ENCODE results near the gene PHF21B.
"Not testable (repeated sequence)": the region's sequence is repeated elsewhere in the genome, so short reads cannot be mapped to it uniquely, and the experiment has no call there.

Gene PHF21B

GRCh38 chr22:44862281-44862680 is 147.5 kb downstream of the PHF21B start:
- H3K4me3 ChIP-seq (ENCODE audit: low read length) = no peak overlapping the region
- H3K27me3 ChIP-seq (ENCODE audit: control insufficient read depth, insufficient read depth, low read length) = no peaks in the 10 kb centered on the region
- no peak for DNase-seq (ENCODE audit: low read depth, low spot score)
- H3K27ac ChIP-seq (ENCODE audit: low read length) = no peak overlapping the region
- peaks cover 8% of the 10 kb centered on the region for H3K36me3 ChIP-seq (ENCODE audit: control insufficient read depth, insufficient read depth, low read length)
- no peaks in the 10 kb centered on the region; the same call in 1 of the 2 replicates for H3K4me1 ChIP-seq (ENCODE audit: control insufficient read depth, insufficient read depth, low read length)
- WGBS (ENCODE audit: insufficient coverage, insufficient read length) = no CpG with 5 or more reads among the region's 11 CpGs
- H3K9me3 ChIP-seq (ENCODE audit: control insufficient read depth, insufficient read depth, low read length) = no peaks in the 10 kb centered on the region

- WGBS (ENCODE audit: insufficient coverage, insufficient read length) = no CpG with 5 or more reads among the region's 7 CpGs
- DNase-seq (ENCODE audit: low read depth, low spot score) = no peak
- H3K4me1 ChIP-seq (ENCODE audit: control insufficient read depth, insufficient read depth, low read length) = no peaks in the 10 kb centered on the region; the same call in 1 of the 2 replicates
- no peaks in the 10 kb centered on the region for H3K27me3 ChIP-seq (ENCODE audit: control insufficient read depth, insufficient read depth, low read length)
- H3K36me3 ChIP-seq (ENCODE audit: control insufficient read depth, insufficient read depth, low read length) = peaks cover 8% of the 10 kb centered on the region
- H3K27ac ChIP-seq (ENCODE audit: low read length) = no peak overlapping the region
- H3K4me3 ChIP-seq (ENCODE audit: low read length) = no peak overlapping the region
- H3K9me3 ChIP-seq (ENCODE audit: control insufficient read depth, insufficient read depth, low read length) = no peaks in the 10 kb centered on the region
These were observed 148.6 kb downstream of the PHF21B start for GRCh38 chr22:44861245-44861644.

GRCh38 chr22:44860311-44860710 is 149.5 kb downstream of the PHF21B start:
- peaks cover 8% of the 10 kb centered on the region for H3K36me3 ChIP-seq (ENCODE audit: control insufficient read depth, insufficient read depth, low read length)
- H3K9me3 ChIP-seq (ENCODE audit: control insufficient read depth, insufficient read depth, low read length) = no peaks in the 10 kb centered on the region
- no peak for DNase-seq (ENCODE audit: low read depth, low spot score)
- H3K4me3 ChIP-seq (ENCODE audit: low read length) = no peak overlapping the region
- H3K4me1 ChIP-seq (ENCODE audit: control insufficient read depth, insufficient read depth, low read length) = no peaks in the 10 kb centered on the region; the same call in 1 of the 2 replicates
- no peak overlapping the region for H3K27ac ChIP-seq (ENCODE audit: low read length)
- no peaks in the 10 kb centered on the region for H3K27me3 ChIP-seq (ENCODE audit: control insufficient read depth, insufficient read depth, low read length)
- no CpG with 5 or more reads among the region's 6 CpGs for WGBS (ENCODE audit: insufficient coverage, insufficient read length)

GRCh38 chr22:44859641-44860040 is 150.2 kb downstream of the PHF21B start:
- Histone ChIP-seq H3K9me3 (ENCODE audit: control insufficient read depth, insufficient read depth, low read length) (no peaks in the 10 kb centered on the region), H3K36me3 (ENCODE audit: control insufficient read depth, insufficient read depth, low read length) (peaks cover 8% of the 10 kb centered on the region), H3K4me1 (ENCODE audit: control insufficient read depth, insufficient read depth, low read length) (no peaks in the 10 kb centered on the region; the same call in 1 of the 2 replicates), H3K27ac (ENCODE audit: low read length) (no peak overlapping the region), H3K4me3 (ENCODE audit: low read length) (no peak overlapping the region), H3K27me3 (ENCODE audit: control insufficient read depth, insufficient read depth, low read length) (no peaks in the 10 kb centered on the region)
- no CpG with 5 or more reads among the region's 13 CpGs for WGBS (ENCODE audit: insufficient coverage, insufficient read length)
- DNase-seq (ENCODE audit: low read depth, low spot score) = no peak

- not testable (repeated sequence) for H3K4me3 ChIP-seq (ENCODE audit: low read length); DNase-seq (ENCODE audit: low read depth, low spot score); H3K36me3 ChIP-seq (ENCODE audit: control insufficient read depth, insufficient read depth, low read length); H3K4me1 ChIP-seq (ENCODE audit: control insufficient read depth, insufficient read depth, low read length); H3K9me3 ChIP-seq (ENCODE audit: control insufficient read depth, insufficient read depth, low read length); H3K27ac ChIP-seq (ENCODE audit: low read length); H3K27me3 ChIP-seq (ENCODE audit: control insufficient read depth, insufficient read depth, low read length)
- no CpG with 5 or more reads among the region's 7 CpGs for WGBS (ENCODE audit: insufficient coverage, insufficient read length)
These were observed 151.0 kb downstream of the PHF21B start for GRCh38 chr22:44858819-44859218.

GRCh38 chr22:44855855-44856254 is 153.9 kb downstream of the PHF21B start:
- Histone ChIP-seq H3K4me1 (ENCODE audit: control insufficient read depth, insufficient read depth, low read length) (no peaks in the 10 kb centered on the region), H3K36me3 (ENCODE audit: control insufficient read depth, insufficient read depth, low read length) (no peaks in the 10 kb centered on the region), H3K27ac (ENCODE audit: low read length) (no peak overlapping the region), H3K9me3 (ENCODE audit: control insufficient read depth, insufficient read depth, low read length) (no peaks in the 10 kb centered on the region), H3K4me3 (ENCODE audit: low read length) (no peak overlapping the region), H3K27me3 (ENCODE audit: control insufficient read depth, insufficient read depth, low read length) (no peaks in the 10 kb centered on the region)
- no CpG with 5 or more reads among the region's 5 CpGs for WGBS (ENCODE audit: insufficient coverage, insufficient read length)
- no peak for DNase-seq (ENCODE audit: low read depth, low spot score)

GRCh38 chr22:44854641-44855040 is 155.2 kb downstream of the PHF21B start:
- H3K9me3 ChIP-seq (ENCODE audit: control insufficient read depth, insufficient read depth, low read length); H3K36me3 ChIP-seq (ENCODE audit: control insufficient read depth, insufficient read depth, low read length); H3K4me3 ChIP-seq (ENCODE audit: low read length); DNase-seq (ENCODE audit: low read depth, low spot score); H3K4me1 ChIP-seq (ENCODE audit: control insufficient read depth, insufficient read depth, low read length); H3K27ac ChIP-seq (ENCODE audit: low read length); H3K27me3 ChIP-seq (ENCODE audit: control insufficient read depth, insufficient read depth, low read length): not testable (repeated sequence)
- WGBS (ENCODE audit: insufficient coverage, insufficient read length) = no CpG with 5 or more reads among the region's 8 CpGs

- no peaks in the 10 kb centered on the region for H3K27me3 ChIP-seq (ENCODE audit: control insufficient read depth, insufficient read depth, low read length)
- H3K36me3 ChIP-seq (ENCODE audit: control insufficient read depth, insufficient read depth, low read length) = peaks cover 9% of the 10 kb centered on the region
- H3K4me3 ChIP-seq (ENCODE audit: low read length) = no peak overlapping the region
- no peak overlapping the region for H3K27ac ChIP-seq (ENCODE audit: low read length)
- H3K4me1 ChIP-seq (ENCODE audit: control insufficient read depth, insufficient read depth, low read length) = no peaks in the 10 kb centered on the region; the same call in 1 of the 2 replicates
- no CpG with 5 or more reads among the region's 6 CpGs for WGBS (ENCODE audit: insufficient coverage, insufficient read length)
- H3K9me3 ChIP-seq (ENCODE audit: control insufficient read depth, insufficient read depth, low read length) = no peaks in the 10 kb centered on the region
- DNase-seq (ENCODE audit: low read depth, low spot score) = no peak
These were observed 158.9 kb downstream of the PHF21B start for GRCh38 chr22:44850946-44851345.

- Histone ChIP-seq H3K4me1 (ENCODE audit: control insufficient read depth, insufficient read depth, low read length) (no peaks in the 10 kb centered on the region; the same call in 1 of the 2 replicates), H3K27ac (ENCODE audit: low read length) (no peak overlapping the region), H3K9me3 (ENCODE audit: control insufficient read depth, insufficient read depth, low read length) (no peaks in the 10 kb centered on the region), H3K27me3 (ENCODE audit: control insufficient read depth, insufficient read depth, low read length) (no peaks in the 10 kb centered on the region), H3K4me3 (ENCODE audit: low read length) (no peak overlapping the region), H3K36me3 (ENCODE audit: control insufficient read depth, insufficient read depth, low read length) (peaks cover 9% of the 10 kb centered on the region)
- WGBS (ENCODE audit: insufficient coverage, insufficient read length) = no CpG with 5 or more reads among the region's 21 CpGs
- DNase-seq (ENCODE audit: low read depth, low spot score) = no peak
These were observed 160.9 kb downstream of the PHF21B start for GRCh38 chr22:44848791-44849420.

GRCh38 chr22:44848296-44848741 is 161.5 kb downstream of the PHF21B start:
- no peaks in the 10 kb centered on the region; the same call in 1 of the 2 replicates for H3K4me1 ChIP-seq (ENCODE audit: control insufficient read depth, insufficient read depth, low read length)
- no peak for DNase-seq (ENCODE audit: low read depth, low spot score)
- no peak overlapping the region for H3K27ac ChIP-seq (ENCODE audit: low read length)
- no CpG with 5 or more reads among the region's 14 CpGs for WGBS (ENCODE audit: insufficient coverage, insufficient read length)
- H3K4me3 ChIP-seq (ENCODE audit: low read length) = no peak overlapping the region
- H3K9me3 ChIP-seq (ENCODE audit: control insufficient read depth, insufficient read depth, low read length) = no peaks in the 10 kb centered on the region
- H3K27me3 ChIP-seq (ENCODE audit: control insufficient read depth, insufficient read depth, low read length) = no peaks in the 10 kb centered on the region
- peaks cover 9% of the 10 kb centered on the region for H3K36me3 ChIP-seq (ENCODE audit: control insufficient read depth, insufficient read depth, low read length)

GRCh38 chr22:44847892-44848291 is 161.9 kb downstream of the PHF21B start:
- no peak overlapping the region for H3K27ac ChIP-seq (ENCODE audit: low read length)

More at GRCh38 chr22:44847892-44848291, 161.9 kb downstream of the PHF21B start:
- Histone ChIP-seq H3K36me3 (ENCODE audit: control insufficient read depth, insufficient read depth, low read length) (peaks cover 9% of the 10 kb centered on the region), H3K4me1 (ENCODE audit: control insufficient read depth, insufficient read depth, low read length) (no peaks in the 10 kb centered on the region; the same call in 1 of the 2 replicates), H3K27me3 (ENCODE audit: control insufficient read depth, insufficient read depth, low read length) (no peaks in the 10 kb centered on the region), H3K9me3 (ENCODE audit: control insufficient read depth, insufficient read depth, low read length) (no peaks in the 10 kb centered on the region), H3K4me3 (ENCODE audit: low read length) (no peak overlapping the region)
- no peak for DNase-seq (ENCODE audit: low read depth, low spot score)
- WGBS (ENCODE audit: insufficient coverage, insufficient read length) = no CpG with 5 or more reads among the region's 18 CpGs

All from iPS DF 6.9 (cell line).